Liver (tissue), 3 donors: ENCODE measurements around the gene CD36.

Source experiments
- CTCF ChIP-seq: fragments of 150-350 bp; IDR thresholded peaks from 2 replicates; pipeline ENCODE4 v1.5.1; 2017; ENCODE audit warnings: improper control_type of control experiment, low read depth, low read length; ENCODE audit not compliant: missing input control
- FOXA2 ChIP-seq: IDR thresholded peaks from 2 replicates; pipeline ENCODE4 v1.6.1; 2016; ENCODE audit warnings: antibody characterized with exemption
- GABPA ChIP-seq, 2 donors: IDR thresholded peaks in 1 of 2; conservative IDR thresholded peaks in 1 of 2; 2 replicates each; pipeline ENCODE4 v1.6.1; 2016; ENCODE audit warnings: antibody characterized with exemption in 2 of 2, mild to moderate bottlenecking in 1 of 2, moderate library complexity in 1 of 2
- HNF4G ChIP-seq: IDR thresholded peaks from 2 replicates; pipeline ENCODE4 v1.6.1; 2016; ENCODE audit warnings: antibody characterized with exemption
- JUND ChIP-seq, 2 donors: IDR thresholded peaks; 2 replicates each; pipeline ENCODE4 v1.6.1; 2016; ENCODE audit warnings: antibody characterized with exemption in 2 of 2
- RXRA ChIP-seq, 2 donors: IDR thresholded peaks; 2 replicates each; pipeline ENCODE4 v1.6.1; 2017 to 2018; ENCODE audit warnings: antibody characterized with exemption in 2 of 2, mild to moderate bottlenecking in 1 of 2
- SP1 ChIP-seq: IDR thresholded peaks from 2 replicates; pipeline ENCODE4 v1.6.1; 2018; ENCODE audit warnings: antibody characterized with exemption, mild to moderate bottlenecking
- TAF1 ChIP-seq: conservative IDR thresholded peaks from 2 replicates; pipeline ENCODE4 v1.6.1; 2016; ENCODE audit warnings: antibody characterized with exemption, mild to moderate bottlenecking
- YY1 ChIP-seq: IDR thresholded peaks from 2 replicates; pipeline ENCODE4 v1.6.1; 2016; ENCODE audit warnings: antibody characterized with exemption, mild to moderate bottlenecking
- TF ChIP-seq, protein P1 (sequence below): IDR thresholded peaks from 2 replicates; pipeline ENCODE4 v1.6.1; 2016; ENCODE audit warnings: antibody characterized with exemption
- TF ChIP-seq, protein P2 (sequence below): IDR thresholded peaks from 2 replicates; pipeline ENCODE4 v1.6.1; 2016; ENCODE audit warnings: antibody characterized with exemption, mild to moderate bottlenecking
- TF ChIP-seq, protein P3 (sequence below): IDR thresholded peaks from 2 replicates; pipeline ENCODE4 v1.6.1; 2016; ENCODE audit warnings: antibody characterized with exemption
- donor health status: healthy.
- donor health status: healthy.

- TF ChIP-seq SP1: no peak
- TF ChIP-seq RXRA (IDR thresholded peaks at IDR 0.05): no peak
- no peak for TF ChIP-seq CTCF
- no peak for TF ChIP-seq YY1
- TF ChIP-seq JUND (IDR thresholded peaks at IDR 0.05): no peak
- TF ChIP-seq, protein P1, sequence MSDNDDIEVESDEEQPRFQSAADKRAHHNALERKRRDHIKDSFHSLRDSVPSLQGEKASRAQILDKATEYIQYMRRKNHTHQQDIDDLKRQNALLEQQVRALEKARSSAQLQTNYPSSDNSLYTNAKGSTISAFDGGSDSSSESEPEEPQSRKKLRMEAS: no peak
- TF ChIP-seq, protein P2, sequence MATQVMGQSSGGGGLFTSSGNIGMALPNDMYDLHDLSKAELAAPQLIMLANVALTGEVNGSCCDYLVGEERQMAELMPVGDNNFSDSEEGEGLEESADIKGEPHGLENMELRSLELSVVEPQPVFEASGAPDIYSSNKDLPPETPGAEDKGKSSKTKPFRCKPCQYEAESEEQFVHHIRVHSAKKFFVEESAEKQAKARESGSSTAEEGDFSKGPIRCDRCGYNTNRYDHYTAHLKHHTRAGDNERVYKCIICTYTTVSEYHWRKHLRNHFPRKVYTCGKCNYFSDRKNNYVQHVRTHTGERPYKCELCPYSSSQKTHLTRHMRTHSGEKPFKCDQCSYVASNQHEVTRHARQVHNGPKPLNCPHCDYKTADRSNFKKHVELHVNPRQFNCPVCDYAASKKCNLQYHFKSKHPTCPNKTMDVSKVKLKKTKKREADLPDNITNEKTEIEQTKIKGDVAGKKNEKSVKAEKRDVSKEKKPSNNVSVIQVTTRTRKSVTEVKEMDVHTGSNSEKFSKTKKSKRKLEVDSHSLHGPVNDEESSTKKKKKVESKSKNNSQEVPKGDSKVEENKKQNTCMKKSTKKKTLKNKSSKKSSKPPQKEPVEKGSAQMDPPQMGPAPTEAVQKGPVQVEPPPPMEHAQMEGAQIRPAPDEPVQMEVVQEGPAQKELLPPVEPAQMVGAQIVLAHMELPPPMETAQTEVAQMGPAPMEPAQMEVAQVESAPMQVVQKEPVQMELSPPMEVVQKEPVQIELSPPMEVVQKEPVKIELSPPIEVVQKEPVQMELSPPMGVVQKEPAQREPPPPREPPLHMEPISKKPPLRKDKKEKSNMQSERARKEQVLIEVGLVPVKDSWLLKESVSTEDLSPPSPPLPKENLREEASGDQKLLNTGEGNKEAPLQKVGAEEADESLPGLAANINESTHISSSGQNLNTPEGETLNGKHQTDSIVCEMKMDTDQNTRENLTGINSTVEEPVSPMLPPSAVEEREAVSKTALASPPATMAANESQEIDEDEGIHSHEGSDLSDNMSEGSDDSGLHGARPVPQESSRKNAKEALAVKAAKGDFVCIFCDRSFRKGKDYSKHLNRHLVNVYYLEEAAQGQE: no peak
- TF ChIP-seq TAF1: no peak
- TF ChIP-seq, protein P3, sequence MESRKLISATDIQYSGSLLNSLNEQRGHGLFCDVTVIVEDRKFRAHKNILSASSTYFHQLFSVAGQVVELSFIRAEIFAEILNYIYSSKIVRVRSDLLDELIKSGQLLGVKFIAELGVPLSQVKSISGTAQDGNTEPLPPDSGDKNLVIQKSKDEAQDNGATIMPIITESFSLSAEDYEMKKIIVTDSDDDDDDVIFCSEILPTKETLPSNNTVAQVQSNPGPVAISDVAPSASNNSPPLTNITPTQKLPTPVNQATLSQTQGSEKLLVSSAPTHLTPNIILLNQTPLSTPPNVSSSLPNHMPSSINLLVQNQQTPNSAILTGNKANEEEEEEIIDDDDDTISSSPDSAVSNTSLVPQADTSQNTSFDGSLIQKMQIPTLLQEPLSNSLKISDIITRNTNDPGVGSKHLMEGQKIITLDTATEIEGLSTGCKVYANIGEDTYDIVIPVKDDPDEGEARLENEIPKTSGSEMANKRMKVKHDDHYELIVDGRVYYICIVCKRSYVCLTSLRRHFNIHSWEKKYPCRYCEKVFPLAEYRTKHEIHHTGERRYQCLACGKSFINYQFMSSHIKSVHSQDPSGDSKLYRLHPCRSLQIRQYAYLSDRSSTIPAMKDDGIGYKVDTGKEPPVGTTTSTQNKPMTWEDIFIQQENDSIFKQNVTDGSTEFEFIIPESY: no peak
- no peak for TF ChIP-seq FOXA2
- TF ChIP-seq GABPA (IDR thresholded peaks at IDR 0.05 in 1 of 2, conservative IDR thresholded peaks at IDR 0.05 in 1 of 2): no peak
- TF ChIP-seq HNF4G: no peak
Observed at GRCh38 chr7:80682744-80683143, 44.3 kb downstream of the CD36 start.
